ENCODE data around the gene SDK1.

The SDK1 gene

DNA sequence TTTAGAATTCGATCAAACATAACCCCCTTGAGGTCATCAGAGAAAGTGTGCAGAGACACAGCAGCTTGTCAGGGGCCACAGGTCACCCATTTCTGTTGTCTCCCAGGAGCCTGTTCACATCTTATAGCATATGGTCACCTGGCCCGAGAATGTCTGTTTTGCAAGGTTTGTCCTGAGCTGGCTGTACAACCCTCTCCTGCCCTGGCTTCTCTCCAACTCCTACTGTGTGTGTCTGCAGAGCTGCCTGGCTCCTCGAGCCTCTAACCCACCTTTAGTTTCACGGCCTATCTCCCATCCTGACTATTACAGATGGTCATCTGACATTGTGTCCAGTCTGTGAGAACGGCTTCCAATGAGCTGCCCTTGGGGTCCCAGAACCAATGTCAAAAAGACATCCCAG, 683.4 kb downstream of the SDK1 start:
- H3K27me3 ChIP-seq (replicated peaks; ENCODE audit: control insufficient read depth, insufficient read depth, low read length), result no peaks in the 10 kb centered on the region
- H3K9me3 ChIP-seq (ENCODE audit: control insufficient read depth, low read length), result peaks cover 6% of the 10 kb centered on the region
- H3K4me3 ChIP-seq (ENCODE audit: low read length), result no peak overlapping the region
- H3K9ac ChIP-seq (ENCODE audit: low read length), result no peak overlapping the region
- H3K36me3 ChIP-seq (ENCODE audit: control insufficient read depth, insufficient read depth, low read length, severe bottlenecking), result no peaks in the 10 kb centered on the region
- DNase-seq (ENCODE audit: low read depth), result no peak
- H3K4me1 ChIP-seq (ENCODE audit: control insufficient read depth, insufficient read depth, low read length), result no peaks in the 10 kb centered on the region

DNA sequence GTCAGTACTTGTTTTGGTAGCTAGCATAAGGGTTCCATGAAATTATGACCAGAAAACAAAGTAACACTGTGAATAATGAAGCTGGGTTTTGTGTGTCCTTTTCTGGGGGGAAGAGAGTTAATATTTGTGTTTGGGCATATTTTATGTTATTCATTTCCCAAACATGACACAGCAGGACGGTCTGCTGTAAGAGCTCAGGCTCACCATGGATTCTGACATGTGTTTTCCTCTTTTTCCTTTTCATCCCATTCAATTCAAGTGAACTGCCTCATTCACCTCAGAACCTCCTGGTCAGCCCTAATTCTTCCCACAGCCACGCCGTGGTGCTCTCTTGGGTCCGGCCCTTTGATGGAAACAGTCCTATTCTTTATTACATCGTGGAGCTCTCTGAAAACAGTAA, 685.9 kb downstream of the SDK1 start:
- no peak overlapping the region for H3K4me3 ChIP-seq (ENCODE audit: low read length)
- no peak overlapping the region for H3K9ac ChIP-seq (ENCODE audit: low read length)
- H3K36me3 ChIP-seq (ENCODE audit: control insufficient read depth, insufficient read depth, low read length, severe bottlenecking), result no peaks in the 10 kb centered on the region
- peaks cover 3% of the 10 kb centered on the region for H3K9me3 ChIP-seq (ENCODE audit: control insufficient read depth, low read length)
- H3K27me3 ChIP-seq (replicated peaks; ENCODE audit: control insufficient read depth, insufficient read depth, low read length), result no peaks in the 10 kb centered on the region
- DNase-seq (ENCODE audit: low read depth), result no peak
- H3K4me1 ChIP-seq (ENCODE audit: control insufficient read depth, insufficient read depth, low read length), result no peaks in the 10 kb centered on the region

DNA sequence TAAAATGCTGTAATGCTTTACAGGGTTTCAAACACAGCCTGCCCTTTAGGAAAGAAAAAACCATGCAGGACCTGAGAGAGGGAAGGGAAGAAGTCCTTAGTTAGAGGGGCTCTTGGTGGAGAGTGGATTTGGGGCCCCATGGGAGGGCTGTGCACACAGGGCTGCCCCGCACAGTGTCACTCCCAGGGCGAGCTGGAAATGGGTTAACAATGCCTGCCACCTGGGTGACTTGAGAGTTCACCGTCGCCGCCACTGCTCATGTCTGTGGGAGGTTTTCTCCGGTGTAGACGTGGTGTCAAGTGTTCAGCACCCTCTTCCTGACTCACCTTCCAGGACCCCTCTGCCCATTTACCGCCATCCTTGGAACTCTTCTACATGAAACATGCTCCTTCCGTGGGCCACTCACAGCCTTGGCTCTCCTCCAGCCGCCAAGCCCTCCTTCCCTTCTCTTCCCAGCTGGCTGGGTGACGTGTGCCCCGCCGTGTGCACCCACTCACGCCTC, 686.4 kb downstream of the SDK1 start:
- Histone ChIP-seq H3K4me1 (ENCODE audit: control insufficient read depth, insufficient read depth, low read length) (no peaks in the 10 kb centered on the region), H3K27me3 (replicated peaks; ENCODE audit: control insufficient read depth, insufficient read depth, low read length) (no peaks in the 10 kb centered on the region), H3K9me3 (ENCODE audit: control insufficient read depth, low read length) (no peaks in the 10 kb centered on the region), H3K4me3 (ENCODE audit: low read length) (no peak overlapping the region), H3K9ac (ENCODE audit: low read length) (no peak overlapping the region), H3K36me3 (ENCODE audit: control insufficient read depth, insufficient read depth, low read length, severe bottlenecking) (no peaks in the 10 kb centered on the region)
- DNase-seq (ENCODE audit: low read depth), result no peak

DNA sequence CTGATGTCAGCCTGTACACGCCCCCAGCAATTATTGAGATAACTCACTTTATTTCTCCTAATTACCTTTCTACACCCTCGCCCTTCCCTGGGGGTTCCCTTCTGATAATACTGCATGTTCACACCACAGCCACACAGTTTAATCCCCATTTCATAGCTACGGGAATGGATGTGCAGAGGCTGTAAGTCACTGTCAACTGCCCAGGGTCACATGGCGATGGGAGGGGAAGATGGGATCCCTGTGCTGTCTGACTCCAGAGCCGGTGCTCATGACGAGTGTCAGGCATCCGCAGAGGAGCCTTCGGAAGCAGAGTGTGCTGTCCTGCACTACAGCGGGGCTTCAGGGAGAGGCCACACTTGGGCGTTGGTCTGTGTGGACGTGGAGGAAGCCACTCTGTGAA, 688.7 kb downstream of the SDK1 start:
- Histone ChIP-seq H3K36me3 (ENCODE audit: control insufficient read depth, insufficient read depth, low read length, severe bottlenecking) (no peaks in the 10 kb centered on the region), H3K27me3 (replicated peaks; ENCODE audit: control insufficient read depth, insufficient read depth, low read length) (no peaks in the 10 kb centered on the region), H3K4me1 (ENCODE audit: control insufficient read depth, insufficient read depth, low read length) (no peaks in the 10 kb centered on the region), H3K4me3 (ENCODE audit: low read length) (no peak overlapping the region), H3K9ac (ENCODE audit: low read length) (no peak overlapping the region), H3K9me3 (ENCODE audit: control insufficient read depth, low read length) (no peaks in the 10 kb centered on the region)
- no peak for DNase-seq (ENCODE audit: low read depth)

DNA sequence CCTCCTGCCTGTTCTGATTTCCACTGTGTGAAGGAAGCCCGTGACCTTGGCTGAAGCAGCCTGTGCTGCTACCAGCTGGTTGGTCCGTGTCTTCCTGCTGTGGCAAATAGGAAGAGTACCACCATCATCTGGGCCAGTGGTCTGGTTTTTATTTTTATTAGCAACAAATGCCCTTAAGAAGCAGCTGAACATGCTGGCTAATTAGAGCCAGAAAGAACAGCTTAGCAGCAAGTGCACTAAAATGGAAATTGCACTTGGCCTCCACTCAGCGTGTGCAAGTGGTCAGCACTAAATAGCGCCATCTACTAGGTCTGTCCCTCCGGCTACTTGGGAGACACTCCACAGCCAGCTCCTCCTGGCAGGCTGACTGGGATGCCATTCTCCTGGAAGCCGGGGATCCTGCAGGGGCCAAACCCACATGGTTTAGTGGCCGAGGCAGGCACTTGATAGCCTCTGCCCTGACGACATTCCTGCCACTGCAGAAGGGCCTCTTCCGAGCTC, 690.7 kb downstream of the SDK1 start:
- no peaks in the 10 kb centered on the region for H3K36me3 ChIP-seq (ENCODE audit: control insufficient read depth, insufficient read depth, low read length, severe bottlenecking)
- no peak for DNase-seq (ENCODE audit: low read depth)
- H3K27me3 ChIP-seq (replicated peaks; ENCODE audit: control insufficient read depth, insufficient read depth, low read length), result no peaks in the 10 kb centered on the region
- no peaks in the 10 kb centered on the region for H3K4me1 ChIP-seq (ENCODE audit: control insufficient read depth, insufficient read depth, low read length)
- H3K9me3 ChIP-seq (ENCODE audit: control insufficient read depth, low read length), result no peaks in the 10 kb centered on the region
- H3K9ac ChIP-seq (ENCODE audit: low read length), result no peak overlapping the region
- no peak overlapping the region for H3K4me3 ChIP-seq (ENCODE audit: low read length)

DNA sequence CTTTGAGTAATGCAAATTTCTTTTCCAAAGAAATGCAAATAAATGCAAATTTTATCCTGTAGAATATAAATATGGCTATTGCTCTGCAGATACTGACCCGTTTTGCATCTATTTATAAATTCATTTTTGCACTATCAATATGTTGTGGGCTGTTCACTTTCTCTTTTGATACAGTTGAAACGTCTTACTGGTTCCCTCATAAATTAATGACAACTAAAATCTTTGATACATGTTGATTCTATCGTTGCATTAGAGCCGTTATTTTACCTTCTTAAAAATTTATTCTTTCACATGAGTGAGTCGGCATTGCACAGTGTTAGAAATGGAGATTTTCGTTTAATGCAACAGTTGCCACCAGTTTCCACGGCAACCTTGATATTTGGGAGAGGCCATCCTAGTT, 691.8 kb downstream of the SDK1 start:
- Histone ChIP-seq H3K4me3 (ENCODE audit: low read length) (no peak overlapping the region), H3K27me3 (replicated peaks; ENCODE audit: control insufficient read depth, insufficient read depth, low read length) (no peaks in the 10 kb centered on the region)

DNA sequence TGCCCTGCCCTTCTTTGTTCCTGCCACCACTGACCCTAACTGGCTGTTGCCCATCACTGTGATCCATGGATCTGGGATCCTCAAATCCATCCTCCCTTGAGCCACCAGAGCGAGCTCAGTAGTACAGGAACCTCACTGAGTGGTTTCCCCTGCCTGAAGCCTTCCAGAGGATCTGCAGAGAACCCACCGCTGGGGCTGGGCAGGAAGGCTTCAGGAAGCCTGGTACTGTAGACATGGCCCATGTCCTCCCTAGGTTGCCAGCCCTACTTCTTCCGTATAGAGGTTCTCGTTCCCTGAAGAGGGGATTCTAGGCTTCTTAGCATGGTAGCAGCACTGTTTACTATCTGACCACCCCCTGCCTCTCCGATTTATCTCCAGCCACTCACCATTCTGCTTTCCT, 693.7 kb downstream of the SDK1 start:
- H3K9me3 ChIP-seq (ENCODE audit: control insufficient read depth, low read length), result no peaks in the 10 kb centered on the region
- no peaks in the 10 kb centered on the region for H3K4me1 ChIP-seq (ENCODE audit: control insufficient read depth, insufficient read depth, low read length)
- no peak for DNase-seq (ENCODE audit: low read depth)
- no peaks in the 10 kb centered on the region for H3K27me3 ChIP-seq (replicated peaks; ENCODE audit: control insufficient read depth, insufficient read depth, low read length)
- H3K36me3 ChIP-seq (ENCODE audit: control insufficient read depth, insufficient read depth, low read length, severe bottlenecking), result no peaks in the 10 kb centered on the region
- H3K4me3 ChIP-seq (ENCODE audit: low read length), result no peak overlapping the region
- no peak overlapping the region for H3K9ac ChIP-seq (ENCODE audit: low read length)

More for the DNA sequence above, 691.8 kb downstream of the SDK1 start:
- no peaks in the 10 kb centered on the region for H3K36me3 ChIP-seq (ENCODE audit: control insufficient read depth, insufficient read depth, low read length, severe bottlenecking)
- H3K9ac ChIP-seq (ENCODE audit: low read length), result no peak overlapping the region
- H3K9me3 ChIP-seq (ENCODE audit: control insufficient read depth, low read length), result no peaks in the 10 kb centered on the region
- DNase-seq (ENCODE audit: low read depth), result no peak
- H3K4me1 ChIP-seq (ENCODE audit: control insufficient read depth, insufficient read depth, low read length), result no peaks in the 10 kb centered on the region

DNA sequence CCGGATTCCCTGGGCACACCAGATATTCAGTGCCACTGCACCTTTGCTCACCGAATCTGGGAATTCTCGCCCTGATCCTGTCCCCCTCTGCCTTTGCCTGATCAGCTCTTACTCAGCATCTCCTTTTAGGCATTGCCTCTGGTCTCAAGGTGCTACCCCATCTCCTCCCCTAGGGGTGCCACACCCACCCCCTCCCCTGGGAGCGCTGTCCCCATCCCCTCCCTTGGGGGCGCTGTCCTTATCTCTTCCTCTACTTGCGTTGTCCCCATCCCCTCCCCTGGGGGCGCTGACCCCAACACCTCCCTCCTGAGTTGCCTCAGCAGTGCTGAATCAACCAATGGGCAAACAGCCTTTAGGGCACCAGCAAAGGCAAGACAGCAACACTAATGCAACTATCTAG, 694.1 kb downstream of the SDK1 start:
- Histone ChIP-seq H3K27me3 (replicated peaks; ENCODE audit: control insufficient read depth, insufficient read depth, low read length) (no peaks in the 10 kb centered on the region), H3K4me3 (ENCODE audit: low read length) (no peak overlapping the region), H3K9me3 (ENCODE audit: control insufficient read depth, low read length) (no peaks in the 10 kb centered on the region), H3K9ac (ENCODE audit: low read length) (no peak overlapping the region), H3K36me3 (ENCODE audit: control insufficient read depth, insufficient read depth, low read length, severe bottlenecking) (no peaks in the 10 kb centered on the region), H3K4me1 (ENCODE audit: control insufficient read depth, insufficient read depth, low read length) (no peaks in the 10 kb centered on the region)
- no peak for DNase-seq (ENCODE audit: low read depth)

DNA sequence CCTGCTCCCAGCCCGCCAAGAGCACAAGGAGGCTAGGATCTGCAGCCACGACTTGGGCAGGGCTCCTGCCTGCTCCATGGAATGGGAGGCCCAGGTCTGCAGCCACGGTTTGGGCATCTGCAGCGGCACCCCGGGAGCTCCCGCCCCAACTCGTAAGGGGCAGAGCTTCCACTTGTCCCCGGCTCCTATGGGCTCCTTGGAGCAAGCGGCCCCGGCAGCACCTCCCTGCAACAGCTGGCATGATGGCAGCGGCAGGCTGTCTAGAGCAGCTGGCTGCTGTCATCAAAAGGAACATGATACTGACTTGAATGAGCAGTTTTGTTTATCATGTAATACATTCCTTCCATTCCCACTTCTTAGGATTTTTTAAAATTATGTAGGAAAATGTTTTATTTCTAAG, 697.0 kb downstream of the SDK1 start:
- Histone ChIP-seq H3K27me3 (replicated peaks; ENCODE audit: control insufficient read depth, insufficient read depth, low read length) (no peaks in the 10 kb centered on the region), H3K9ac (ENCODE audit: low read length) (no peak overlapping the region), H3K36me3 (ENCODE audit: control insufficient read depth, insufficient read depth, low read length, severe bottlenecking) (no peaks in the 10 kb centered on the region), H3K4me1 (ENCODE audit: control insufficient read depth, insufficient read depth, low read length) (no peaks in the 10 kb centered on the region), H3K9me3 (ENCODE audit: control insufficient read depth, low read length) (no peaks in the 10 kb centered on the region), H3K4me3 (ENCODE audit: low read length) (no peak overlapping the region)
- DNase-seq (ENCODE audit: low read depth), result no peak

DNA sequence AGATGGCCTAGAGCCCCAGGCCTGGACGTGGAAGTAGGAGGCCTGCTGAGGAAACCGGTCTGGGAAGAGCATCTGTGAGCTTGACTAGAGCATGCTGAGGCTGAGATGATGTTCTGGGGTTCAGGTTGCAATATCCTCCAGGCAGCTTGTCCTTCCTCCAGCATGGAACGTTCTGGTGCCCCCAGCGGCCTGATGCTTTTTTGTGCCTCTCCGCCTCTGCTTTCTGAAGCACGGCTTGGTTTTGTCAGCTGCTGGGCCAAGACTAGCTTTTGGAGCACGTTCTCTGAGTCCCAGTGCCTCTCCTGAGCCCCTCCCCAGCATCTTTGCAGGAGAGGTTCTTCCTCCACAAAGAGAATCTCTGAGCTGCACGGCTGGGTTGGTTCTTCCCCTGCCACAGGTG, 699.1 kb downstream of the SDK1 start:
- Histone ChIP-seq H3K9ac (ENCODE audit: low read length) (no peak overlapping the region), H3K4me3 (ENCODE audit: low read length) (no peak overlapping the region), H3K9me3 (ENCODE audit: control insufficient read depth, low read length) (no peaks in the 10 kb centered on the region), H3K4me1 (ENCODE audit: control insufficient read depth, insufficient read depth, low read length) (no peaks in the 10 kb centered on the region), H3K27me3 (replicated peaks; ENCODE audit: control insufficient read depth, insufficient read depth, low read length) (no peaks in the 10 kb centered on the region), H3K36me3 (ENCODE audit: control insufficient read depth, insufficient read depth, low read length, severe bottlenecking) (no peaks in the 10 kb centered on the region)
- DNase-seq (ENCODE audit: low read depth), result no peak

DNA sequence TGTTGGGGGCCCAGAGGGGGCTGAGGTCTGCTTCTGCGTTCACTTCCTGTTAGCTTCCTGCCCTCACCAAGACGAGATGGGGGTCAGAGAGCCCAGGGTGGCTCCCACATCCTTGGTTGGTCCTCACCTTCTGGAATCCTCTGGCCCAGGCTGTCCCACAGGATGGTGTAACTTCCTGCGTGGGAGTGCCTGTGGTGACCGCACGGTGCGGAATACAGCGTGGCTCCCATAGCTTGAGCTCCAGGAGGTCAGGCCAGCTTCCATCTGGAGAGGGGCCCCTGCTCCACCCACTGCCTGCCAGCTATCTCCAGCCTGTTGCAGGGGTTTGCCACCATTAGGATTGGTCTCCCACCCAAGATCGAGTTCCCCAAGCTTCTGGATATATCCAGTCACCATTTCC, 699.9 kb downstream of the SDK1 start:
- H3K36me3 ChIP-seq (ENCODE audit: control insufficient read depth, insufficient read depth, low read length, severe bottlenecking), result no peaks in the 10 kb centered on the region
- H3K27me3 ChIP-seq (replicated peaks; ENCODE audit: control insufficient read depth, insufficient read depth, low read length), result no peaks in the 10 kb centered on the region
- no peaks in the 10 kb centered on the region for H3K9me3 ChIP-seq (ENCODE audit: control insufficient read depth, low read length)
- H3K4me3 ChIP-seq (ENCODE audit: low read length), result no peak overlapping the region
- H3K9ac ChIP-seq (ENCODE audit: low read length), result no peak overlapping the region
- H3K4me1 ChIP-seq (ENCODE audit: control insufficient read depth, insufficient read depth, low read length), result no peaks in the 10 kb centered on the region
- no peak for DNase-seq (ENCODE audit: low read depth)

DNA sequence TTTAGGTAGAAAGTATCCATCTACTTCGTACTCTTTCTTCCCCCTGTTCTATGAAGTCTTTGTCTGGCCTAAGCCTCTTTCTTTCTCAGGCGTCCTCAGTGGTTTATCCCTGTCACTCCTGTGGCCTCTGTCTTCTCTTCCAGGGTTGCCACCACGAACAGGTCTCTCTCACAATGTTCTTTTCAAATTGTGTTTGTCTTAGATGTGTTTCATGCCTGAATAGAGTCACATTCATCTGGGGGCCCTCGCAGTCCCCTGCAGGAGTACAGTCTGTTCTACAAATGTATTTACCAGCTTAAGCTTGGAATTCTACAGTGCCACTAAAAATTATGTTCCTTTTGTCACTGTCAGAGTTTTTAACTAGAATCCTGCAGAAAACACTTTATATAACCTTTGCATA, 700.7 kb downstream of the SDK1 start:
- no peak overlapping the region for H3K4me3 ChIP-seq (ENCODE audit: low read length)
- no peak for DNase-seq (ENCODE audit: low read depth)
- no peaks in the 10 kb centered on the region for H3K36me3 ChIP-seq (ENCODE audit: control insufficient read depth, insufficient read depth, low read length, severe bottlenecking)
- no peaks in the 10 kb centered on the region for H3K4me1 ChIP-seq (ENCODE audit: control insufficient read depth, insufficient read depth, low read length)
- H3K9me3 ChIP-seq (ENCODE audit: control insufficient read depth, low read length), result no peaks in the 10 kb centered on the region
- H3K27me3 ChIP-seq (replicated peaks; ENCODE audit: control insufficient read depth, insufficient read depth, low read length), result no peaks in the 10 kb centered on the region
- no peak overlapping the region for H3K9ac ChIP-seq (ENCODE audit: low read length)

Data from adipocyte (in vitro differentiated cells).